ENCODE results near the gene ZNF773.
"Not testable (repeated sequence)": the region's sequence is repeated elsewhere in the genome, so short reads cannot be mapped to it uniquely, and the experiment has no call there.

Gene ZNF773

DNA sequence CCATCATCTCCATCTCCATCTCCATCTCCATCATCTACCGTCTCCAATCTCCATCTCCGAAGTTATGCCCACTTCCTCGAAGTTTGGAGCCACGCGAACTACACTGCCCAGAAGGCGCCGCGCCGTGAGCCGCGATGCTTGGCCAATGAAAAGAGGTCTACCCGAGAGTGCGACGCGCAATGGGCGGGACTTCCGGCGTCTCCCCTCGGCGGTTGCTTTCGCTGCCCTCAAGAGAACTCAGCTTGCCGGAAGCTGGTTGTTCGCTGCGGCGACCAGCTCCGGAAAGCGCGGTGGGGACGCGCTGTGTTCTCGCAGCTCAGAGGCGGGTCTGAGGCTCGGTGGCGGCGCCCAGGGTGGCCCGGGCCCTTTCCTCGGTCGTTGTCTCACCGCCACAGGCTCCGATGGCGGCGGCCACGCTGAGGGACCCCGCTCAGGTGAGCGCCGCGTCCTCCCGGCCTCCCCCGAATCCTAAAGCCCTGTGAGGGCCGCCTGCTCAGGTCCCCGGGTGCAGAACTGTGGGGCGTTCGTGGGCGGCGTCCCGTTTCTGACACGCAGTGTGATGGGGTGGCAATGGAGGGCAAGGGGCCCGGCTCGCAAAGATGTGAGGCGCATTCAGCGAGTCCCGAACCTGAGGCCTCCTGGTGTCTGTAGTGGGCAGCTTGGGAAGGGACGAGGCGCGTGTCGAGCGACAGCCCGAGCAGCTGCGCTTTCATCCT is at the start of gene ZNF773:
ZNF773 (plus strand) TSS at position 259 of the 716 bp plus-strand sequence; CDS start at position 402, 143 bp downstream.
- peak; percentile 91 to 96 for DNase-seq (ENCODE audit: low read depth in 1 of 2, low spot score in 1 of 2)

DNA sequence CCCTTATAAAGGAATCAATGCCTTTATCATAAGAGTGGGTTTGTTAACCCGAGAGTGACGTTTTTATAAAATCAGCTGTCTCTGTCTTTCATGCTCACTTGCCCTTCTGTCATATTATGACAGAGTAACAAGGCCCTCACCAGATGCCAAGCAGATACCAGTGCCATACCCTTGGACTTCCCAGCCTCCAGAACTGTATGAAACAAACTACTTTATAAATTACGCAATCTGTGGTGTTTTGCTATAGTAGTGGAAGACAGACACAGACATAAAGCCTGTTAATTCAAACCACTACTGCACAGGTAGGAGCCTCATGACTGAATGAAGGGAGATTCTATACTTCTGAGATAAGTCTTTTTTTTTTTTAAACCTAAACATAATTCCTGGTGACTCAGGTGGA is 47.4 kb upstream of the ZNF773 start:
- no peak for DNase-seq (ENCODE audit: low read depth in 1 of 2, low spot score in 1 of 2)

DNA sequence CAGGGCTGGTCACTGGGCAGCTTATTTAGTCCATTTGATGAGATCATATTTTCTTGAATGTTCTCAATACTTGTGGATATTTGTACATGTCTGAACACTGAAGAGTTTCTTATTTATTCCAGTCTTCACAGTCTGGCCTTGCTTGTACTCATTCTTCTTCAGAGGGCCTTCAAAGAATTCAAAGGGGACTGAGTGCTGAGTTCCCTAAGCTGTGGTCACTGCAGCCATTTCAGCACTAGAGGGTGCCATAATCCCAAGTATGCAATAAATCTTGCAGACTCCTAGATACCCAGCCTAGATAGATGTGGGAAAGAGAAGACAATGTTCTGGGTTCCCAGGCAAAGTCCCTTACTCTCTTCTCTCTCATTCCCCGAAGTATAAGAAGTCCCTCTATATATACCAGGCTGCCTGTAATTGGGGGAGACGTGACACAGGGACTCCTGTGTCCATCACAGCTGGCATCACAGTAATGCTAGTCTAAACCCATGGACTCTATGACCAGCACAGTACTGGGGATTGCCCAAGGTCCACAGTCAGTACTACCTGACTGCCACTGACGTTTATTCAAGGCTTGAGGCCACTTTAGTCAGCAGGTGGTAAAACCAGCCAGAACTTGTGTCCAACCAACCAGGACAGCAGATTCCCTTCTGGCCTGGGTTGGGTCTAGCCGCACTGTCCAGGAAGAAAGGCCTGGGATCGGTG is 33.9 kb upstream of the ZNF773 start:
- no peak for DNase-seq (ENCODE audit: low read depth in 1 of 2, low spot score in 1 of 2)

- no peak for DNase-seq (ENCODE audit: low read depth in 1 of 2, low spot score in 1 of 2)
Observed at GRCh38 chr19:57466489-57466888, 33.2 kb upstream of the ZNF773 start.

- no peak for DNase-seq (ENCODE audit: low read depth in 1 of 2, low spot score in 1 of 2)
Observed at GRCh38 chr19:57473646-57474045, 26.1 kb upstream of the ZNF773 start.

- DNase-seq (ENCODE audit: low read depth in 1 of 2, low spot score in 1 of 2): peak; percentile 68 to 76
Observed at GRCh38 chr19:57477191-57478008, 22.3 kb upstream of the ZNF773 start, which contains the start of gene ZNF772. ZNF772 (minus strand) TSS chr19:57477566; CDS start chr19:57477309, 257 bp downstream.

GRCh38 chr19:57487477-57488298 is 12.1 kb upstream of the ZNF773 start, which contains the start of gene ZNF419:
ZNF419 (plus strand) TSS chr19:57487750; CDS start chr19:57487951, 201 bp downstream.
- peak; percentile 89 to 93 for DNase-seq (ENCODE audit: low read depth in 1 of 2, low spot score in 1 of 2)

DNA sequence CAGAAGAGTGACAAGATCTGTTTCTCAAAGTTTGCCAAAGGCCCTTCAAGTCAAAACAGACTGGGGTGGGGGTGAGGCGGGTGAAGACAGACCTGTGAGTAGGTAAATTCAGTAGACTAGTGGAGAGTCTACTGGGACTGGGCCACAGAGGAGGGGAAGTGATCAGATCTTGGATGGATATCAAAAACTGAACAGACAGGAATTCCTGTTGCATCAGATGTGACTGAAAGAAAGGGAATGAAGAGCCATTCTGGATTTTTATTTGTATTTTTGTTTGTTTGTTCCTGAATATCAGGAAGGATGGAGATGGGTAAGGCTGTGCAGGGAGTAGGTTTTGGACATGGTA is 11.5 kb upstream of the ZNF773 start:
- not testable (repeated sequence) for DNase-seq (ENCODE audit: low read depth in 1 of 2, low spot score in 1 of 2)

DNA sequence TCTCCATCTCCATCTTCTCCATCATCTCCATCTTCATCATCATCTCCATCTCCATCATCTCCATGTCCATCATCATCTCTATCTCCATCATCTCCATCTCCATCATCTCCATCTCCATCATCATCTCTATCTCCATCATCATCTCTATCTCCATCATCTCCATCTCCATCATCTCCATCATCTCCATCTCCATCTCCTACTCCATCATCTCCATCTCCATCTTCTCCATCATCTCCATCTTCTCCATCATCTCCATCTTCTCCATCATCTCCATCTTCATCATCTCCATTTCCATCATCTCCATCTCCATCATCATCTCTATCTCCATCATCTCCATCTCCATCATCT is 432 bp upstream of the ZNF773 start:
- not testable (repeated sequence) for DNase-seq (ENCODE audit: low read depth in 1 of 2, low spot score in 1 of 2)

- DNase-seq (ENCODE audit: low read depth in 1 of 2, low spot score in 1 of 2): not testable (repeated sequence)
Observed at GRCh38 chr19:57500400-57500799, 662 bp downstream of the ZNF773 start.

- no peak for DNase-seq (ENCODE audit: low read depth in 1 of 2, low spot score in 1 of 2)
Observed at GRCh38 chr19:57506163-57506562, 6.4 kb downstream of the ZNF773 start.

GRCh38 chr19:57511484-57511883 is 11.7 kb downstream of the ZNF773 start:
- no peak for DNase-seq (ENCODE audit: low read depth in 1 of 2, low spot score in 1 of 2)

DNA sequence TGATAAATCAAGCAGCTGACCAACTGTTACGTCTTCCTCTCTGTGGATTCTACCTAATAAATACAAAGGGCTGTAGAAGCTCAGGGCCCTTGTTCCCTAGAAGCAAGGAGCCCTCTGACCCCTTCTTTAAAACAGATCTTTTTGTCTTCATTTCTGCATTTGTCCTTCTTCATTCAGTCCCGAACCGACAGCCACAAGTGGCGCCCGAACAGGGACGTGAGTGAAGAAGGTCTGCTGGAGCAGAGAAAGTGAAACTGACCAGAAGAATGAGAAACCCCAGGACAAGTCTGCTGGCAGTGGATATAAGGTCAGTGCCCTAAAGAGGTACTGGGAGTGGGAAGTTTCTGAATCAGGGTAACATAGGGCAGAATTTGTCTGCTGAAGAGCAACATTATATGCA is 13.1 kb downstream of the ZNF773 start:
- no peak for DNase-seq (ENCODE audit: low read depth in 1 of 2, low spot score in 1 of 2)

GRCh38 chr19:57515255-57515654 is 15.5 kb downstream of the ZNF773 start:
- no peak for DNase-seq (ENCODE audit: low read depth in 1 of 2, low spot score in 1 of 2)

DNA sequence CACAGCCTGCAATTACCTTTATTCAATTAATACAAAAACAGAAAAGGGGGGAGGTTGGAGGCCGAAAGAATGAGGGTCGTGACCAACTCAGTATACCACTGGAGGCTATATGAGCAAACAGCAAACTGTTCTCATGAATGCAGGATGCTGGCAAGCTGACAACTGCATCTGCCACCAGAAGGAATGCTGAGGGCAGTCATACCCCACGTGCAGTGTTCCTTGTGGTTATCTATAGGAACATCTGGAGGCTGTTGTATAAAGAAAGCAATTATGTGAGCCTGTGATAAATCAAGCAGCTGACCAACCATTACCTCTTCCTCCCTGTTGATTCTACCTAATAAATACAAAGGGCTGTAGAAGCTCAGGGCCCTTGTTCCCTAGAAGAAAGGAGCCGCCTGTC is 18.3 kb downstream of the ZNF773 start:
- not testable (repeated sequence) for DNase-seq (ENCODE audit: low read depth in 1 of 2, low spot score in 1 of 2)

GRCh38 chr19:57527136-57527881 is 27.6 kb downstream of the ZNF773 start, which contains the start of gene ZNF549:
ZNF549 (plus strand) TSS chr19:57527356; CDS start chr19:57527574, 218 bp downstream.
- DNase-seq (ENCODE audit: low read depth in 1 of 2, low spot score in 1 of 2): peak; percentile 76 to 79

GRCh38 chr19:57537953-57538547 is 38.3 kb downstream of the ZNF773 start:
- no peak for DNase-seq (ENCODE audit: low read depth in 1 of 2, low spot score in 1 of 2)

- DNase-seq (ENCODE audit: low read depth in 1 of 2, low spot score in 1 of 2): no peak
Observed at GRCh38 chr19:57546513-57546912, 46.8 kb downstream of the ZNF773 start.

DNA sequence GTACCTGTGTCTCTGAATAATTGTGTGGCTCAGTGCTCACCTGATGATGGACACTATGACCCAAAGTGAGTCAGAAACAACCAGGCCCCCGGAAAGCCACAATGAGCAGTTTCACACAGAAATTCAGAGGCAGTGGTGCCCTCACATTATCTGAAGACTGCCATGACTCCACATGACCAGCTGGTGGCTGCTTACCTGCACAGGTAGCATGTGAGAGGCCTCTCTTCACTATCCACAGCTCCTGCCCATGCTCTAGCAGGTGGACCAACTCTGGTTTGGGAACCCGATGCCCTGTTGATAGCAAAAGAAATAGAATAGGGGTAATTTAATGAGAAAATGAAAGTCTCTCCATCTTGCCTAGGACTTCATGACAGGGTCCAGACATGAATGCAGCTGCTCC is 52.7 kb downstream of the ZNF773 start:
- no peak for DNase-seq (ENCODE audit: low read depth in 1 of 2, low spot score in 1 of 2)

DNA sequence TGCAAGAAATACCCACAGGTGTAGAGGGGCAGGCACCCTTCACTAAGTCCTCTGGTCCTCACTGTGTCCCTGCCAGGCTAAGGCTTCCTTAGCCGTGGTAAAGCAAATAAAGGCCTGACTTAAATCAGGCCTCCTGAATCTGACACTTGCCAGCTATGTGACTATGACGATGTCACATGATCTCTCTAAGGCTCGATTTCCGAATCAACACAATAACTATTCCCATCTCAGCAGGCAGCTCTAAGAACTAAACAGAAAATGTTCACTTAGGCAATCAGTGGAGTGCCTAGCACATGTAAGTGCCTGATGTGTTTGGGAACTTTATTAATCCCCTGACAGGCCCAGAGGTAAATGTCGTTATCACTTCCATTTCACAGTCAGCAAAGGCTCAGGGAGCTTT is 57.9 kb downstream of the ZNF773 start:
- no peak for DNase-seq (ENCODE audit: low read depth in 1 of 2, low spot score in 1 of 2)

Data from activated T-helper 1 cell treated with anti-CD3 and anti-CD28 coated beads, Interleukin-2, amount 50 U/mL, for 16 hours (primary cell).